ENCODE data around the gene INSR. TPM values are rescaled to one million over a fixed set of nuclear protein-coding genes. Genes with fewer than 3 reads are reported as not detected.

Gene INSR
- total RNA-seq, 1 experiment from 2014 or later = 35.9 TPM

- H3K4me3 Mint-ChIP-seq = no peak overlapping the region
- no peaks in the 10 kb centered on the region for H3K36me3 Mint-ChIP-seq
- ChIA-PET CTCF (no interaction called here), POLR2A (interaction anchor here (0.7 kb wide), 1 partner anchor 57 kb away, joined by 3 read pairs; no protein-coding TSS in a partner anchor)
- ATAC-seq = no peak
- no peak overlapping the region for H3K27ac Mint-ChIP-seq
- TF ChIP-seq AR (CRISPR knock-in tag; IDR thresholded peaks at IDR 0.05) = no peak
- TF ChIP-seq, protein P1, sequence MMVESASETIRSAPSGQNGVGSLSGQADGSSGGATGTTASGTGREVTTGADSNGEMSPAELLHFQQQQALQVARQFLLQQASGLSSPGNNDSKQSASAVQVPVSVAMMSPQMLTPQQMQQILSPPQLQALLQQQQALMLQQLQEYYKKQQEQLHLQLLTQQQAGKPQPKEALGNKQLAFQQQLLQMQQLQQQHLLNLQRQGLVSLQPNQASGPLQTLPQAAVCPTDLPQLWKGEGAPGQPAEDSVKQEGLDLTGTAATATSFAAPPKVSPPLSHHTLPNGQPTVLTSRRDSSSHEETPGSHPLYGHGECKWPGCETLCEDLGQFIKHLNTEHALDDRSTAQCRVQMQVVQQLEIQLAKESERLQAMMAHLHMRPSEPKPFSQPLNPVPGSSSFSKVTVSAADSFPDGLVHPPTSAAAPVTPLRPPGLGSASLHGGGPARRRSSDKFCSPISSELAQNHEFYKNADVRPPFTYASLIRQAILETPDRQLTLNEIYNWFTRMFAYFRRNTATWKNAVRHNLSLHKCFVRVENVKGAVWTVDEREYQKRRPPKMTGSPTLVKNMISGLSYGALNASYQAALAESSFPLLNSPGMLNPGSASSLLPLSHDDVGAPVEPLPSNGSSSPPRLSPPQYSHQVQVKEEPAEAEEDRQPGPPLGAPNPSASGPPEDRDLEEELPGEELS (CRISPR knock-in tag; IDR thresholded peaks at IDR 0.05) = no peak
- no peak for TF ChIP-seq CDX4 (CRISPR knock-in tag; IDR thresholded peaks at IDR 0.05; ENCODE audit: borderline replicate concordance)
- TF ChIP-seq MXD4 (CRISPR knock-in tag; IDR thresholded peaks at IDR 0.05; ENCODE audit: borderline replicate concordance) = no peak
- peaks cover 41% of the 10 kb centered on the region for H3K4me1 Mint-ChIP-seq
- H3K27me3 Mint-ChIP-seq (ENCODE audit: low read depth) = no peaks in the 10 kb centered on the region
- peaks cover 4% of the 10 kb centered on the region for H3K9me3 Mint-ChIP-seq
- no peak for DNase-seq (ENCODE audit: low spot score)
These were observed 77.8 kb downstream of the INSR start for GRCh38 chr19:7216373-7216902.

- peak overlapping the region; percentile 63 for H3K27ac Mint-ChIP-seq
- no peaks in the 10 kb centered on the region for H3K27me3 Mint-ChIP-seq (ENCODE audit: low read depth)
- no peak overlapping the region for H3K4me3 Mint-ChIP-seq
- POLR2A ChIA-PET = interaction anchor here (0.6 kb wide), 1 partner anchor 56 kb away, joined by 5 read pairs; no protein-coding TSS in a partner anchor
- DNase-seq (ENCODE audit: low spot score) = no peak
- TF ChIP-seq CREB1 (CRISPR knock-in tag; IDR thresholded peaks at IDR 0.05) (no peak), HMGXB4 (CRISPR knock-in tag; IDR thresholded peaks at IDR 0.05) (no peak), NFE2L1 (CRISPR knock-in tag; IDR thresholded peaks at IDR 0.05) (no peak), GTF2I (CRISPR knock-in tag; conservative IDR thresholded peaks at IDR 0.05) (no peak)
- peaks cover 4% of the 10 kb centered on the region for H3K9me3 Mint-ChIP-seq
- no peaks in the 10 kb centered on the region for H3K36me3 Mint-ChIP-seq
- H3K4me1 Mint-ChIP-seq = peaks cover 45% of the 10 kb centered on the region
- ATAC-seq = no peak
- CTCF ChIA-PET = interaction anchor here (0.6 kb wide), 1 partner anchor 50 kb away, joined by 3 read pairs; no protein-coding TSS in a partner anchor
These were observed 79.0 kb downstream of the INSR start for GRCh38 chr19:7215176-7215575.

- H3K9me3 Mint-ChIP-seq = no peaks in the 10 kb centered on the region
- peak overlapping the region; percentile 63 for H3K27ac Mint-ChIP-seq
- ATAC-seq (no peak), DNase-seq (ENCODE audit: low spot score) (no peak)
- H3K4me3 Mint-ChIP-seq = no peak overlapping the region; the same call in 1 of the 2 replicates
- H3K36me3 Mint-ChIP-seq = no peaks in the 10 kb centered on the region
- ChIA-PET CTCF (interaction anchor here (0.6 kb wide), 1 partner anchor 28 kb away, joined by 3 read pairs; no protein-coding TSS in a partner anchor), POLR2A (interaction anchor here (0.6 kb wide), 1 partner anchor 55 kb away, joined by 5 read pairs; no protein-coding TSS in a partner anchor)
- H3K27me3 Mint-ChIP-seq (ENCODE audit: low read depth) = no peaks in the 10 kb centered on the region
- H3K4me1 Mint-ChIP-seq = peaks cover 48% of the 10 kb centered on the region
- TF ChIP-seq ZNF232 (CRISPR knock-in tag; IDR thresholded peaks at IDR 0.05) = no peak
- TF ChIP-seq GTF2I (CRISPR knock-in tag; conservative IDR thresholded peaks at IDR 0.05) = no peak
- TF ChIP-seq JAZF1 (CRISPR knock-in tag; IDR thresholded peaks at IDR 0.05) = no peak
- no peak for TF ChIP-seq E2F5 (CRISPR knock-in tag; IDR thresholded peaks at IDR 0.05)
- no peak for TF ChIP-seq RELA (CRISPR knock-in tag; IDR thresholded peaks at IDR 0.05; ENCODE audit: borderline replicate concordance)
- TF ChIP-seq MXD4 (CRISPR knock-in tag; IDR thresholded peaks at IDR 0.05; ENCODE audit: borderline replicate concordance) = no peak
- no peak for TF ChIP-seq FOXP1 (CRISPR knock-in tag; IDR thresholded peaks at IDR 0.05; ENCODE audit: borderline replicate concordance)
- TF ChIP-seq OVOL2 (CRISPR knock-in tag; IDR thresholded peaks at IDR 0.05; ENCODE audit: borderline replicate concordance) = no peak
- TF ChIP-seq E2F1 (CRISPR knock-in tag; IDR thresholded peaks at IDR 0.05) = no peak
- no peak for TF ChIP-seq CREM (CRISPR knock-in tag; IDR thresholded peaks at IDR 0.05)
- TF ChIP-seq TP53 (CRISPR knock-in tag; IDR thresholded peaks at IDR 0.05) = no peak
- no peak for TF ChIP-seq ZNF416 (CRISPR knock-in tag; IDR thresholded peaks at IDR 0.05)
- TF ChIP-seq MAX (CRISPR knock-in tag; IDR thresholded peaks at IDR 0.05) = no peak
- no peak for TF ChIP-seq ZNF219 (CRISPR knock-in tag; IDR thresholded peaks at IDR 0.05; ENCODE audit: borderline replicate concordance)
- TF ChIP-seq SP1 (CRISPR knock-in tag; conservative IDR thresholded peaks at IDR 0.05) = no peak
These were observed 79.7 kb downstream of the INSR start for GRCh38 chr19:7214324-7215089.

Data from WTC11 (cell line).